RWPE2 (cell line): ENCODE results near the gene SLC25A48.

Experiments used
- ATAC-seq: fragments of 200-7000 bp; cut with Tn5 transposase; 3 replicates; pipeline ENCODE4 v1.9.1; 2021; ENCODE audit warnings: low read depth
- DNase-seq: peaks from one replicate; pipeline ENCODE4 v3.0.0-alpha.2; 2020; ENCODE audit warnings: low spot score
- H3K27ac ChIP-seq: fragments of 450-650 bp; 2 replicates; pipeline ENCODE4 v1.5.1; 2017; ENCODE audit warnings: mild to moderate bottlenecking; ENCODE audit not compliant: poor library complexity, severe bottlenecking
- H3K27me3 ChIP-seq: fragments of 250-450 bp; sonication (Bioruptor Pico); 2 replicates; pipeline ENCODE4 v1.5.1; 2021; ENCODE audit warnings: mild to moderate bottlenecking, moderate library complexity; ENCODE audit not compliant: insufficient read depth, poor library complexity, severe bottlenecking
- H3K36me3 ChIP-seq: fragments of 250-450 bp; sonication (Bioruptor Pico); 2 replicates; pipeline ENCODE4 v1.5.1; 2020; ENCODE audit warnings: low read depth, mild to moderate bottlenecking, moderate library complexity
- H3K4me1 ChIP-seq: fragments of 250-450 bp; sonication (Bioruptor Pico); 2 replicates; pipeline ENCODE4 v1.5.1; 2021; ENCODE audit warnings: mild to moderate bottlenecking, moderate library complexity; ENCODE audit not compliant: insufficient read depth, poor library complexity, severe bottlenecking
- H3K4me3 ChIP-seq: fragments of 250-450 bp; sonication (Bioruptor Pico); 2 replicates; pipeline ENCODE4 v1.5.1; 2021; ENCODE audit warnings: mild to moderate bottlenecking, moderate library complexity; ENCODE audit not compliant: severe bottlenecking
- H3K9me3 ChIP-seq: fragments of 250-450 bp; sonication (Bioruptor Pico); 2 replicates; pipeline ENCODE4 v1.5.1; 2021; ENCODE audit warnings: mild to moderate bottlenecking, moderate library complexity; ENCODE audit not compliant: severe bottlenecking
- CTCF ChIP-seq: fragments of 450-650 bp; IDR thresholded peaks from one replicate; pipeline ENCODE4 v1.5.1; 2017; ENCODE audit warnings: mild to moderate bottlenecking, moderate library complexity; ENCODE audit not compliant: poor library complexity, severe bottlenecking

SLC25A48 gene

GRCh38 chr5:135937245-135937911, 102.9 kb downstream of the SLC25A48 start:
- no peak for DNase-seq
- ATAC-seq, result no peak
- Histone ChIP-seq H3K4me1 (no peaks in the 10 kb centered on the region), H3K36me3 (no peaks in the 10 kb centered on the region), H3K27ac (no peak overlapping the region), H3K27me3 (peaks cover 7% of the 10 kb centered on the region), H3K9me3 (no peaks in the 10 kb centered on the region), H3K4me3 (no peak overlapping the region)
- no peak for TF ChIP-seq CTCF
